Stimulated activated naive CD8-positive, alpha-beta T cell treated with anti-CD3 and anti-CD28 coated beads, Interleukin-15, Interleukin-2, amounts not matched to agents 100 ng/mL and 50 ng/mL, for 24 hours (primary cell): ENCODE measurements around the gene NCR3LG1.

Source experiments
- H3K27ac Mint-ChIP-seq: one replicate; pipeline ENCODE4 v1.8.0; 2021; ENCODE audit warnings: mild to moderate bottlenecking, mixed read lengths
- H3K27me3 Mint-ChIP-seq: one replicate; pipeline ENCODE4 v1.8.0; 2021; ENCODE audit warnings: mixed read lengths
- H3K36me3 Mint-ChIP-seq: one replicate; pipeline ENCODE4 v1.8.0; 2021; ENCODE audit warnings: low read depth, mixed read lengths
- H3K4me1 Mint-ChIP-seq: one replicate; pipeline ENCODE4 v1.8.0; 2021; ENCODE audit warnings: low read depth, mixed read lengths
- H3K4me3 Mint-ChIP-seq: one replicate; pipeline ENCODE4 v1.8.0; 2021; ENCODE audit warnings: mild to moderate bottlenecking, mixed read lengths
- H3K9me3 Mint-ChIP-seq: one replicate; pipeline ENCODE4 v1.8.0; 2021; ENCODE audit warnings: mixed read lengths

NCR3LG1 gene, protein sequence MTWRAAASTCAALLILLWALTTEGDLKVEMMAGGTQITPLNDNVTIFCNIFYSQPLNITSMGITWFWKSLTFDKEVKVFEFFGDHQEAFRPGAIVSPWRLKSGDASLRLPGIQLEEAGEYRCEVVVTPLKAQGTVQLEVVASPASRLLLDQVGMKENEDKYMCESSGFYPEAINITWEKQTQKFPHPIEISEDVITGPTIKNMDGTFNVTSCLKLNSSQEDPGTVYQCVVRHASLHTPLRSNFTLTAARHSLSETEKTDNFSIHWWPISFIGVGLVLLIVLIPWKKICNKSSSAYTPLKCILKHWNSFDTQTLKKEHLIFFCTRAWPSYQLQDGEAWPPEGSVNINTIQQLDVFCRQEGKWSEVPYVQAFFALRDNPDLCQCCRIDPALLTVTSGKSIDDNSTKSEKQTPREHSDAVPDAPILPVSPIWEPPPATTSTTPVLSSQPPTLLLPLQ

DNA sequence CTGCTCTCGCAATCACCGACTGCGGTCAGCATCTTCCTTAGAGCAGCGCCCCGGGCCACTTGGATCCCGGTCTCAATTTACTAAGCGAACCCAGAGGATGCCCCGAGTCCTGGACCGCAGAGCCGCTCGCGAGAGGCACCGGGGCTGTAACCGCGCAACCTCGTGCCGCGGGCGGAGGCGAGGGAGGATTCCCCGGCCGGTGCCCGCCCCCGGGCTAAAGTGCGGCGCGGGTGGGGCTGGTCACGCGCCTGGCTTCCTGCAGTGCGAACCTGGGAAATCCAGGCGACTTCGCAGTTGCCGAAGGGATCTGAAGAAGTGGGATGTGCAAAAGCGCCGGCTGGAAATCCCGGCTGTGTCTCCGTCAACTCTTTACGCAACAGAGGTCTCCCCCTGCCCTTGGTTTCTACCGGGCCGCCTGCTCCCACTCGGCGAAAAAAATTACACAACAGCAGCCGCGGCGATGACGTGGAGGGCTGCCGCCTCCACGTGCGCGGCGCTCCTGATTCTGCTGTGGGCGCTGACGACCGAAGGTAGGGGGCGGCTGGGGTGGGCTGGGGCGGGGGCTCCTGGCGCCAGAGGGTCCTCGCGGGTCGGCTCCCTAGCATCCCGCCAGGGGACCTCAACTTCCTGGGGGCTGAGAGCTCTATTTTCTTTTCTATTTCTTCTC is at the start of gene NCR3LG1:
NCR3LG1 (plus strand) TSS at position 291 of the 667 bp plus-strand sequence; CDS start at position 461, 170 bp downstream.
- Mint-ChIP-seq H3K36me3 (peaks cover 6% of the 10 kb centered on the region), H3K27me3 (no peaks in the 10 kb centered on the region), H3K27ac (peak within 1 kb of the TSS; percentile 91), H3K4me3 (peak within 1 kb of the TSS; percentile 92), H3K4me1 (peaks cover 44% of the 10 kb centered on the region), H3K9me3 (no peaks in the 10 kb centered on the region)

DNA sequence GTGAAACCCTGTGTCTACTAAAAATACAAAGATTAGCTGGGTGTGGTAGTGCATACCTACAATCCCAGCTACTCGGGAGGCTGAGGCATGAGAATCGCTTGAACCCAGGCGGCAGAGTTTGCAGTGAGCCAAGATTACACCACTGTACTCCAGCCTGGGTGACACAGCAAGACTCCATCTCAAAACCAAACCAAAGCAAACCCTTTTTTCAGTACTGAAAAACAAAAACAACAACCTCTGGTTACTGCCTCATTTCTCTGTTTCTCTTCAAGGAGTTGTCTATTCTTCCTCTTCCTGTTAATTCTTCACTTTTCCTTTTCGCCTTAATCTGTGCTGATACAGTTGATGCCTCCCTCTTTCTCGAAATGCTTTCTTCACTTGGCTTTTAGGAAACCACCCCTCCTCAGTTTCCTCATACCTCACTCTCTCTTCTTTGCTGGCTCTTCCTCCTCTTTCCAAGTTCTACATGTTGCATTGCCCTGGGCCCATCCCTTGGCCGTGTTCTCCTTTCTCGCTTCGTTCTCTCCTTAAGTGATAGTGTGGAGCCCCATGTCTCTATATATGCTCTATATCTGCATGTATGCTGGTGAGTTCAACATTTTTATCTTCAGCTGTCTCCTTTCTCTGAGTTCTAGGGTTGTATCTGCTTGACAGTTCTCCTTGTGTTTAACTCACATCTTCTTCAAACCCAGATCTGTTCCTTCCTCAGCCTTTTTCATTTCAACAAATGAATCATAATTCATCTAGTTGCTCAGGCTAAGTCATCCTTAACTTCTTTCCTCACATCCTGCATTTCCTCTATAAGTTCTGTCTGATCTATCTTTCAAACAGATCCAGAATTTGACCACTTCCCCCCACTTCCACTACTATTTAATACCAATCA is 38.0 kb upstream of the NCR3LG1 start:
- Mint-ChIP-seq H3K4me1 (no peaks in the 10 kb centered on the region), H3K27ac (no peak overlapping the region), H3K36me3 (peaks cover 20% of the 10 kb centered on the region), H3K9me3 (no peaks in the 10 kb centered on the region), H3K4me3 (no peak overlapping the region), H3K27me3 (no peaks in the 10 kb centered on the region)

DNA sequence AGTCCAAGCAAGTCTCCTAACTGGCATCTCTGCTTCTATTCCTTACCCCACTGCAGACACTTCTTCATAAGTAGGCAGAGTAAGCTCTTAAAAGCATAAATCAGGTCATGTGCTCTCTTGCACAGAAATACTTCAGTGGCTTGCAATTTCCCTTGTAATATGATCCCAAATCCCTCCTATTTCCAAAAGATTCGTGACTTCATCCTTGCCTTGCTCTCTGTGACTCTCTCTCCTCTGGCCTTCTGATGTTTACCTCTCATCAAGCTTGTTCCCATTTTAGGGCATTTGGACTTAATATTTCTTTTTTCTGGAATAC is 37.4 kb upstream of the NCR3LG1 start:
- no peak overlapping the region for H3K27ac Mint-ChIP-seq
- no peaks in the 10 kb centered on the region for H3K4me1 Mint-ChIP-seq
- H3K36me3 Mint-ChIP-seq: peaks cover 20% of the 10 kb centered on the region
- no peaks in the 10 kb centered on the region for H3K9me3 Mint-ChIP-seq
- no peaks in the 10 kb centered on the region for H3K27me3 Mint-ChIP-seq
- no peak overlapping the region for H3K4me3 Mint-ChIP-seq

DNA sequence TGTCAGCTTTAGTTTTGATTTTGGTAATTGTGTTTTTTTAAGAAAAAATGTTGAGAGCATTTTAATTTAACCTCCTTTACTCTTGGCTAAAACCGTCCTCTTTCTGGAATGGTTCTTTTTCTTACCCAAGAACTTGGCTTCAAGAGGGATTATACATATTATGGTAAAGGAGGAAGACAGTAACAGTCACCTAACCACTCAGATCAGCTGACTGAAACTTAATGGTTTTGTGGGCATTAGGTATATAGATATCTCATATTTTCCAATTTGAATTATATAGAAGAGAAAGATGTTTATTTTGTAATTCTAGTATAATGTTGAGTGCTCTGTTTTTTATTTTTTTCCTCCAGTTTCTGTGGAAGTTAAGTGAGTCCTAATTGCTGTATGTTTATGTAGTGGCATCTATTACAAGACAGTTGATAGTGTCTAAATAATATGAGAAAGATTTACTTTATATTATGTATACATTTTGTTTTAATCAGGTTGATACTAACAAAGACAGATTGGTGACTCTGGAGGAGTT is 36.6 kb upstream of the NCR3LG1 start:
- H3K27ac Mint-ChIP-seq: no peak overlapping the region

DNA sequence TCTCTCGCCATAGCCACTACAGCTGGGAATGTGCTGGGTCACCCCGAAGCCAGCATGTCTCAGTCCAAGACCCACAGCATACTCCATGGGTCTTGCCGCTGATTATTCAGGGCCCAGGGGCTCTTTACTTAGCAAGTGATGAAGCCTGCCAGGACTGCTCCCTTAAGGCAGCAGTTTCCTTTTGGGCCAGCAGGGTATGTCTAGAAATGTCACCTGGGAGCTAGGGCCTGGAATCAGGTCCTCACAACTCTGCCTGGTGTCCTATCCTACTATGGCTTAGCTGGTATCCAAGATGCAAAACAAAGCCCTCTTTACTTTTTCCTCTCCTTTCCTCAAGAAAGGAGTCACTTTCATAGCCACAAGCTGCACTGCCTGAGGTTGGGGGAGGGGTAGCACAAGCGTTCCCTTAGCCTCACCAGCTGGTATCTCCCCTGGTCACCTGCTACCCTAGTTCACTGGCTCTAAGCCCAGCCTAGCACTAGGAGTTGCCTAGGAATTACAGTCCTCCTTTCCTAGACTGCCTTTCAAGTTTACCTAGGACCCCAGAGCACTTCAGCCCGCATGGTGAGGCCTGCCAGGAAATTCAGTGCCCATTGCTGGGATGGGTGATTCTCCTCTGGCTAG is 22.6 kb upstream of the NCR3LG1 start:
- Mint-ChIP-seq H3K27me3 (no peaks in the 10 kb centered on the region), H3K36me3 (peaks cover 54% of the 10 kb centered on the region), H3K27ac (no peak overlapping the region), H3K9me3 (peaks cover 2% of the 10 kb centered on the region), H3K4me1 (peaks cover 9% of the 10 kb centered on the region), H3K4me3 (no peak overlapping the region)

More for the DNA sequence above, 36.6 kb upstream of the NCR3LG1 start:
- H3K4me3 Mint-ChIP-seq: no peak overlapping the region
- peaks cover 21% of the 10 kb centered on the region for H3K36me3 Mint-ChIP-seq
- H3K27me3 Mint-ChIP-seq: no peaks in the 10 kb centered on the region
- H3K9me3 Mint-ChIP-seq: no peaks in the 10 kb centered on the region
- H3K4me1 Mint-ChIP-seq: no peaks in the 10 kb centered on the region

DNA sequence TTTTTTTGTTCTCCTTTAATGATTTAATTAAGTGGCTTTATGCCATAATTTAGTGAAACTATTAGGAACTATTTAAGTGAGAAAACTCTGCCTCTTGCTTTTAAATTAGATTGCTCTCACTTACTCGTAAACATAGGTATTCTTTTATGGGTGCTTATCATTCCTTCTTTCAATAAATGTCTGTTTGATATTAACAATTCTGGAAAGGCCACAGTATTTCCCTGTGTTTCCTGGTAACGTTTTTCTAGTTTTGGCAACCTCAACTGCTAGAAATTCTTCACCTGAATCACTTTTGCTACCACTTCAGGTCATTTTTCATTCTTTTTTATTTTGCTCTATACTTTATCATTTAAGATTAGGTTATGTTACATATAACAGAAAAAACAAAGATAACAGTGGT is 19.9 kb upstream of the NCR3LG1 start:
- Mint-ChIP-seq H3K36me3 (peaks cover 41% of the 10 kb centered on the region), H3K4me1 (peaks cover 11% of the 10 kb centered on the region), H3K27me3 (no peaks in the 10 kb centered on the region), H3K9me3 (no peaks in the 10 kb centered on the region), H3K27ac (no peak overlapping the region), H3K4me3 (no peak overlapping the region)

DNA sequence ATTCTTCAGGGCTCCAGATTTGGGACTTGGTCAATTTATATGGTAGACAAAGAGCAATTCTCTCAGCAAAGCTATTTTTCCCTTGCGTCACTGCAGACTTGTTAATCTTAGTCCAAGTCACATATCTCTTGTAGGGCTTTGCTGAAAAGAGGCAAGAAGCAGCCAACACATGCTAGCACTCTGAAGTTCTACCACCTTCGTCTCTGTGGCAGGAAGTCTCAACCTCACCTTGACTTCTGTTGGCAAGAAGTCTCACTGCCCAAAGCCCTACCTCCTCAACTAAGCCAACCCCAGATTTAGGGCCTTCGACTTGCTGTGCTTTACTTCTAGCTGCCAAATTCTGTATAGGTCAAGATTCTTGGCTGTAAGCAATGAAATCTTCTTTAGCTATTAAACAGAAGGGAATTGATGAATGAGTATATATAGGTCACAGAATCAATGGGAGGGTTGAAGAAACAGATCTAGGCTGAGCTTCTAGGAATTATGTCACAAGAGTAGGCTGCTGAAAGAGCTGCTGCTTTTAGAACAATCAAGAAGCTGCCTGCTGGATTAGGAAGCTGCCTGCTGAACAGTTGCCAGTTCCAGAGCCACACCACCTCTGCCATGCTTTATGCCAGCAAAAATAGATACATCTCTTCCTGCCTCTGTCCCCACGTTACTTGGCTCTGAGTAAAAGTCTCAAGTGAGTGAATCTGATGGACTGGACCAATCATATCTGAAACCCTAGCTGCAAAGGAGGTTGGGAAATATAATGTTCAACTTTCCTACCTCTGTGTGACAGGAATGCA is 17.6 kb upstream of the NCR3LG1 start:
- H3K27ac Mint-ChIP-seq: no peak overlapping the region
- H3K4me3 Mint-ChIP-seq: no peak overlapping the region
- H3K36me3 Mint-ChIP-seq: peaks cover 30% of the 10 kb centered on the region
- peaks cover 11% of the 10 kb centered on the region for H3K4me1 Mint-ChIP-seq
- H3K27me3 Mint-ChIP-seq: no peaks in the 10 kb centered on the region
- no peaks in the 10 kb centered on the region for H3K9me3 Mint-ChIP-seq

DNA sequence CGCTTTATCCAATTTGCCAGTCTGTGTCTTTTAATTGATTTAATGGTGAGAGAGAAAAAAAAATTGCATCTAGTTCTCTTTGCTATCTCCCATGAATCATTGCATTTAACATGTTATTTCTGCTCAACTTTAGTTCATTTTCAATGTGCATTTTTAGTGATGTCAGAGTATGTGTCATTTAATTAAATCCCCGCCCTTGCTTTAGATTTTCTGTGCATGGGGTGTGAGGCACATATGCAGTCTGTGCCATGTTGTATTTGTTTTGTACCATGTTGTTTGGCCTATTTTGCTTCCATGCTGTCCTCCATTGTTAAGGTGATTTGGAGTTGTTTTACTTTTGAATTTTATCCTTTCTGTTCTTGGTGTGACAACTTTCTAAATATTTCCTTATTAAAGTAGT is 8.3 kb upstream of the NCR3LG1 start:
- no peak overlapping the region for H3K4me3 Mint-ChIP-seq
- no peaks in the 10 kb centered on the region for H3K27me3 Mint-ChIP-seq
- H3K27ac Mint-ChIP-seq: no peak overlapping the region
- H3K4me1 Mint-ChIP-seq: peaks cover 21% of the 10 kb centered on the region
- peaks cover 4% of the 10 kb centered on the region for H3K36me3 Mint-ChIP-seq
- H3K9me3 Mint-ChIP-seq: no peaks in the 10 kb centered on the region

DNA sequence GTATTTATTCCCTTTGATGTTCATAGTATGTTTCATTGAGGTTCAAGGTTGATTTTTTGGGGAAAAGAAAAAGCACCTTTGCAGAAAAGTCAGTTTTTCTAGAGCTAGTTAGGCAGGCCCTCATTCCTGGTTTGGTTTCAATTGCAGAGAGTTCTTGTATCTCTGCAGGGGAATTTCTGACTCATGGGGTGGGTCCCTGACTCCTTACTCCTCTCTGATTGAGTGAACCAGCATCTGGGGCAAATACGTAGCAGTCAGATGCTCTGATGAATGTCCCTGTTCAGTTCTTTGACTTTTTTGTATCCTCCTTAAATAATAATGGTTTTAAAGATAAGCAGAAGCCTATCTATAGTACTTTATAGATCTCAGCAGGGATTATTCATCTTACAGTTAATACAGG is 7.7 kb upstream of the NCR3LG1 start:
- Mint-ChIP-seq H3K36me3 (peaks cover 4% of the 10 kb centered on the region), H3K27ac (peak overlapping the region; percentile 38), H3K4me1 (peaks cover 21% of the 10 kb centered on the region), H3K4me3 (no peak overlapping the region), H3K27me3 (no peaks in the 10 kb centered on the region), H3K9me3 (no peaks in the 10 kb centered on the region)

DNA sequence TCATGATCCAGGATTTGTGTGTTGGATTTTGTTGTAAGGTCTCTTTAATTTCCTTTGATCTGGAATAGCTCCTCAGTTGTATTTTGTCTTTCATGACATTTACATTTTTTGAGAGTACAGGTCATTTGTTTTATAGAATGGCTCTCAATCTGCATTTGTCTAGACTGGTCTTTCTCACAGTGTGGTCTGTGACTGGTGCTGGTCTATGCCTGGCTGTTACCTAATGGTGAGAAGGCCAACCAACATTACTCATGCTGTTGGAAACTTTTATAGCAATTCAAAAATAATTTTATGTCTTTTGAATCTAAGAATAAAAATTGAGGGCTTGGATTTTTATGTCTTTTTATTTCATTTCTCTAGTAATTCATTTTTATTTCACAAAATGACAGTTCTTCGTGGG is 3.9 kb upstream of the NCR3LG1 start:
- Mint-ChIP-seq H3K4me1 (peaks cover 45% of the 10 kb centered on the region), H3K27ac (no peak overlapping the region), H3K36me3 (no peaks in the 10 kb centered on the region), H3K27me3 (no peaks in the 10 kb centered on the region), H3K4me3 (no peak overlapping the region), H3K9me3 (no peaks in the 10 kb centered on the region)

DNA sequence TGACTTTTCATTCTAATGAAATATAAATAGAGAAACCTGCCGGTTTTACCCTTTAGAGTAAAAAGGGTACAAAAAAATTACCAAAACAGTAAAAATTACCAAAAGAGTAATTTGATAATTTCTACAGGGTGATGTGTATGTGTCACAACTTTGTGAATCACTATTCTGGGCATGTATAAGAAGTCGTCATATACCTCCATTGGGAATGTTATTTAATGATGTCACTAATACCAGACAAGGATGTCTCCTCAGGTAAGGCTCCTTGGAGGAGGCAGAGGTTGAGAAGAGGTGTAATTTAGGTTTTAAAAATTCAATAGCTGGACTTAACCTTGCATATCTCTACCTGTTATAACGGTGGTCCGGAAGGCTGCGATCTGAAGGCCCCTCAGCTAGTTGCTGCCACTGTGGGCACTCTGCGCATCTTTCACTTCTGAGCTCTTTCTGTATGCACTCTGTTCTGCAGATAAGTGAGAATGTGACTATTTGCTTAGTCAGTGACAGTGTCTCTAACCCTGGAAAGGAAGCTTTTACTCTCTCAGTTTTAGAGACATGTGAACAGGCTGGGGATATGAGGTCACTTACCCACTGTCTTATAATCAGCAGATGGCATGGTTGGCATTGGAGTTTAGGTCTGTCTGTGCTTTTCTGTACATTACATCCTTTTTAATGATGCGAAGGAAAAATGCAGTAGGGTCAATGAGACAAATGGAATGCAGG is 987 bp upstream of the NCR3LG1 start:
- peaks cover 6% of the 10 kb centered on the region for H3K36me3 Mint-ChIP-seq

DNA sequence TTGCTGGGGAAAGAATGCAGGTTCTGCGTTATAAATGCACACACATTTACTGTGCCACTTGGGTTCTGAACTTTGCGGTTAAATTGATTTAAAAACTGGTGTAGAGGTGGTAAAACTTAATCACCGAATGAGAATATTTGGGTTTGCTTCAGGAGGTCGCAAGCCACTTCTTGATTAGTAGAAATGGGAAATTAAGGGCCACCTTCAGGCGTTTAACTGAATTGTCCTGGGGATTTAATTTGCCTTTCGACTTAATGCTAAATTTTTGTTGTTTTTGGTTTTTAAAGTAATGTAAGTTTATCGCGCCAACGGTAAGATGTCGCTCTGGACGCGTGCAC is 459 bp upstream of the NCR3LG1 start:
- H3K4me3 Mint-ChIP-seq: peak overlapping the region; percentile 92
- peak overlapping the region; percentile 69 for H3K27ac Mint-ChIP-seq
- peaks cover 44% of the 10 kb centered on the region for H3K4me1 Mint-ChIP-seq
- H3K36me3 Mint-ChIP-seq: peaks cover 6% of the 10 kb centered on the region
- H3K27me3 Mint-ChIP-seq: no peaks in the 10 kb centered on the region
- H3K9me3 Mint-ChIP-seq: no peaks in the 10 kb centered on the region

More for the DNA sequence above, 987 bp upstream of the NCR3LG1 start:
- Mint-ChIP-seq H3K9me3 (no peaks in the 10 kb centered on the region), H3K27me3 (no peaks in the 10 kb centered on the region), H3K4me3 (peak overlapping the region; percentile 92), H3K27ac (peak overlapping the region; percentile 69), H3K4me1 (peaks cover 44% of the 10 kb centered on the region)

DNA sequence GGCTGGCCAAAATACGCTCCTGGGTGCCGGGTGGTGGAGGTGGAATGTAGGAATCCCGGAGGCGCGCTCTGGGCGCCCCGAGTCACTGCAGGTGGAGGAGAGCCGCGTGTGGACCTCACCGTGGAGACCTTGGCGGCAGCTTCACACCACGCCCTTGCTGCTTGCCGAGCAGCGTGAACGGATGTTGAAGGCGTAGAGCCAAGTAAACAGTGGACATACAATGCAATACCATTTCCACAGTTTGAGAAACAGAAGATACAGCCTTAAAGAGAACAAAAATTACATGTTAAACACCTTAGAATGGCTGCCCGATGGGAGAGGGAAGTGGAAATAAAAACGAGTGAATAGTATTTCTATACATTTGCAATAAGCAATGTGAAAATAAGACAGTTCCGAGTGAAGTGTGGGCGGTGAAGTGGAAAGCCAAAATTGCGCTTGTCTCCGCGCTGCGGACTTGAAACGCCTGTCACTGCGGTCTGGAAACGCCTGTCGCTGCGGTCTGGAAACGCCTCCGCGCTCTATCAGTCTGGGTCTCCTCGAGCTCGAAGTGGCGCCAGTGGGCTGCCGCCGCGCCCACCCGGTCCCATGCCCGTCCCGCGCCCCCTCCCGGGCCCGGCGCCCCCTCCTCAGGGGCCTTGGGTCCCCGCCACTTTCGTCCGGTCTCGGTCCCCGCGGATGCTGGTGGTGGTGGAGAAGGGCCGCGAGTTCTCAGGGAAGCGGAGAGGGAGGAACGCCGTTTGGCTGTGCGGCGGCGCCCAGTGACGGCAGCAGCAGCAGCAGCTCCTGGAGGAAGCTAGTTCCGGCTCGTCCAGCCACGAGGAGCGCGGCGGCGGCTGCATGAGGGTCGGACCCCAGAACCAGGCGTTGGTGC is 1.6 kb downstream of the NCR3LG1 start:
- peak overlapping the region; percentile 91 for H3K27ac Mint-ChIP-seq
- no peaks in the 10 kb centered on the region for H3K27me3 Mint-ChIP-seq
- H3K4me1 Mint-ChIP-seq: peaks cover 44% of the 10 kb centered on the region
- peaks cover 14% of the 10 kb centered on the region for H3K36me3 Mint-ChIP-seq
- no peaks in the 10 kb centered on the region for H3K9me3 Mint-ChIP-seq
- peak overlapping the region; percentile 92 for H3K4me3 Mint-ChIP-seq
